ENCODE data around the gene C1S.
A peak's percentile ranks its signal among the peaks of the same experiment; 100 is the strongest.
"Not testable (repeated sequence)": the region's sequence is repeated elsewhere in the genome, so short reads cannot be mapped to it uniquely, and the experiment has no call there.

Gene C1S

GRCh38 chr12:7031306-7031705 is 29.2 kb upstream of the C1S start:
- no peaks in the 10 kb centered on the region for H3K4me1 ChIP-seq (ENCODE audit: control extremely low read depth in 1 of 4, control insufficient read depth in 4 of 4, insufficient read depth in 4 of 4, low read length in 3 of 4)
- H3K36me3 ChIP-seq (ENCODE audit: control insufficient read depth in 4 of 4, insufficient read depth in 4 of 4, low read length in 3 of 4), result no peaks in the 10 kb centered on the region
- no peaks in the 10 kb centered on the region for H3K27me3 ChIP-seq (replicated peaks in 2 of 5; ENCODE audit: control insufficient read depth in 4 of 5, insufficient read depth in 5 of 5, low read length in 4 of 5)
- ChIA-PET CTCF (interaction anchor here (0.6 to 1.4 kb wide), 4 partner anchors 9 to 100 kb away, joined by 3 to 6 read pairs (median 3); no protein-coding TSS in a partner anchor), POLR2A (interaction anchor here (0.6 kb wide), 1 partner anchor 46 kb away, joined by 6 read pairs; no protein-coding TSS in a partner anchor)
- no peak for DNase-seq
- WGBS (ENCODE audit: insufficient coverage), result 94% methylated on average over 6 of the region's 6 CpGs
- H3K27ac ChIP-seq (ENCODE audit: insufficient read depth in 1 of 2, low read depth in 1 of 2, low read length in 2 of 2, poor library complexity in 1 of 2, severe bottlenecking in 2 of 2), result no peak overlapping the region
- no peak overlapping the region for H3K4me3 ChIP-seq (ENCODE audit: control insufficient read depth in 1 of 7, extremely low read depth in 1 of 7, insufficient read depth in 4 of 7, low read depth in 2 of 7, low read length in 6 of 7)
- H3K9me3 ChIP-seq (ENCODE audit: control extremely low read depth in 1 of 5, control insufficient read depth in 4 of 5, insufficient read depth in 2 of 5, low read depth in 1 of 5, low read length in 4 of 5), result no peaks in the 10 kb centered on the region

GRCh38 chr12:7032990-7033389 is 27.5 kb upstream of the C1S start:
- Histone ChIP-seq H3K36me3 (ENCODE audit: control insufficient read depth in 4 of 4, insufficient read depth in 4 of 4, low read length in 3 of 4) (no peaks in the 10 kb centered on the region), H3K4me1 (ENCODE audit: control extremely low read depth in 1 of 4, control insufficient read depth in 4 of 4, insufficient read depth in 4 of 4, low read length in 3 of 4) (peaks cover 0 to 6% (median 3%) of the 10 kb centered on the region in 4 experiments), H3K27me3 (replicated peaks in 2 of 5; ENCODE audit: control insufficient read depth in 4 of 5, insufficient read depth in 5 of 5, low read length in 4 of 5) (no peaks in the 10 kb centered on the region), H3K4me3 (ENCODE audit: control insufficient read depth in 1 of 7, extremely low read depth in 1 of 7, insufficient read depth in 4 of 7, low read depth in 2 of 7, low read length in 6 of 7) (no peak overlapping the region), H3K9me3 (ENCODE audit: control extremely low read depth in 1 of 5, control insufficient read depth in 4 of 5, insufficient read depth in 2 of 5, low read depth in 1 of 5, low read length in 4 of 5) (no peaks in the 10 kb centered on the region), H3K27ac (ENCODE audit: insufficient read depth in 1 of 2, low read depth in 1 of 2, low read length in 2 of 2, poor library complexity in 1 of 2, severe bottlenecking in 2 of 2) (no peak overlapping the region)
- CTCF ChIA-PET, result interaction anchor here (0.9 to 1.5 kb wide), 11 partner anchors 8 to 78 kb away, joined by 3 to 6 read pairs (median 3); partner anchors contain the start of gene C1RL
- no peak for DNase-seq
- WGBS (ENCODE audit: insufficient coverage), result 86% methylated on average over 1 of the region's 2 CpGs
- POLR2A ChIA-PET, result no interaction called here

- no peak overlapping the region for H3K27ac ChIP-seq (ENCODE audit: insufficient read depth in 1 of 2, low read depth in 1 of 2, low read length in 2 of 2, poor library complexity in 1 of 2, severe bottlenecking in 2 of 2)
- no peaks in the 10 kb centered on the region for H3K9me3 ChIP-seq (ENCODE audit: control extremely low read depth in 1 of 5, control insufficient read depth in 4 of 5, insufficient read depth in 2 of 5, low read depth in 1 of 5, low read length in 4 of 5)
- no peak overlapping the region for H3K4me3 ChIP-seq (ENCODE audit: control insufficient read depth in 1 of 7, extremely low read depth in 1 of 7, insufficient read depth in 4 of 7, low read depth in 2 of 7, low read length in 6 of 7)
- no peaks in the 10 kb centered on the region for H3K27me3 ChIP-seq (replicated peaks in 2 of 5; ENCODE audit: control insufficient read depth in 4 of 5, insufficient read depth in 5 of 5, low read length in 4 of 5)
- H3K36me3 ChIP-seq (ENCODE audit: control insufficient read depth in 4 of 4, insufficient read depth in 4 of 4, low read length in 3 of 4), result no peaks in the 10 kb centered on the region
- ChIA-PET CTCF (interaction anchor here (0.9 to 1.4 kb wide), 3 partner anchors 12 to 26 kb away, joined by 3 read pairs; partner anchors contain the start of genes C1S and LPCAT3), POLR2A (no interaction called here)
- no CpG with 5 or more reads among the region's 1 CpG for WGBS (ENCODE audit: insufficient coverage)
- H3K4me1 ChIP-seq (ENCODE audit: control extremely low read depth in 1 of 4, control insufficient read depth in 4 of 4, insufficient read depth in 4 of 4, low read length in 3 of 4), result peaks cover 0 to 6% (median 3%) of the 10 kb centered on the region in 4 experiments
- DNase-seq, result no peak
These were observed 26.1 kb upstream of the C1S start for GRCh38 chr12:7034464-7034863.

GRCh38 chr12:7035463-7035862 is 25.1 kb upstream of the C1S start:
- POLR2A ChIA-PET, result interaction anchor here (0.6 kb wide), 1 partner anchor 124 kb away, joined by 3 read pairs; no protein-coding TSS in a partner anchor

GRCh38 chr12:7037411-7037810 is 23.1 kb upstream of the C1S start:
- DNase-seq; POLR2A ChIA-PET; H3K4me1 ChIP-seq (ENCODE audit: control extremely low read depth in 1 of 4, control insufficient read depth in 4 of 4, insufficient read depth in 4 of 4, low read length in 3 of 4); H3K27me3 ChIP-seq (replicated peaks in 2 of 5; ENCODE audit: control insufficient read depth in 4 of 5, insufficient read depth in 5 of 5, low read length in 4 of 5); H3K36me3 ChIP-seq (ENCODE audit: control insufficient read depth in 4 of 4, insufficient read depth in 4 of 4, low read length in 3 of 4); H3K4me3 ChIP-seq (ENCODE audit: control insufficient read depth in 1 of 7, extremely low read depth in 1 of 7, insufficient read depth in 4 of 7, low read depth in 2 of 7, low read length in 6 of 7); H3K27ac ChIP-seq (ENCODE audit: insufficient read depth in 1 of 2, low read depth in 1 of 2, low read length in 2 of 2, poor library complexity in 1 of 2, severe bottlenecking in 2 of 2); H3K9me3 ChIP-seq (ENCODE audit: control extremely low read depth in 1 of 5, control insufficient read depth in 4 of 5, insufficient read depth in 2 of 5, low read depth in 1 of 5, low read length in 4 of 5): not testable (repeated sequence)
- CTCF ChIA-PET, result interaction anchor here (1.1 to 1.8 kb wide), 3 partner anchors 10 to 31 kb away, joined by 4 to 8 read pairs (median 6); partner anchors contain the start of gene LPCAT3
- WGBS (ENCODE audit: insufficient coverage), result 97% methylated on average over 14 of the region's 32 CpGs

More at GRCh38 chr12:7035463-7035862, 25.1 kb upstream of the C1S start:
- WGBS (ENCODE audit: insufficient coverage), result no CpG with 5 or more reads among the region's 2 CpGs
- no peaks in the 10 kb centered on the region for H3K36me3 ChIP-seq (ENCODE audit: control insufficient read depth in 4 of 4, insufficient read depth in 4 of 4, low read length in 3 of 4)
- no peak overlapping the region for H3K4me3 ChIP-seq (ENCODE audit: control insufficient read depth in 1 of 7, extremely low read depth in 1 of 7, insufficient read depth in 4 of 7, low read depth in 2 of 7, low read length in 6 of 7)
- no peaks in the 10 kb centered on the region for H3K9me3 ChIP-seq (ENCODE audit: control extremely low read depth in 1 of 5, control insufficient read depth in 4 of 5, insufficient read depth in 2 of 5, low read depth in 1 of 5, low read length in 4 of 5)
- peak in 1 of 3 donors; percentile 27 for DNase-seq
- CTCF ChIA-PET, result interaction anchor here (1.6 kb wide), 1 partner anchor 73 kb away, joined by 5 read pairs; no protein-coding TSS in a partner anchor
- H3K27ac ChIP-seq (ENCODE audit: insufficient read depth in 1 of 2, low read depth in 1 of 2, low read length in 2 of 2, poor library complexity in 1 of 2, severe bottlenecking in 2 of 2), result no peak overlapping the region
- H3K27me3 ChIP-seq (replicated peaks in 2 of 5; ENCODE audit: control insufficient read depth in 4 of 5, insufficient read depth in 5 of 5, low read length in 4 of 5), result no peaks in the 10 kb centered on the region
- peaks cover 0 to 6% (median 3%) of the 10 kb centered on the region in 4 experiments for H3K4me1 ChIP-seq (ENCODE audit: control extremely low read depth in 1 of 4, control insufficient read depth in 4 of 4, insufficient read depth in 4 of 4, low read length in 3 of 4)

GRCh38 chr12:7038591-7038990 is 21.9 kb upstream of the C1S start:
- no peaks in the 10 kb centered on the region for H3K27me3 ChIP-seq (replicated peaks in 2 of 5; ENCODE audit: control insufficient read depth in 4 of 5, insufficient read depth in 5 of 5, low read length in 4 of 5)
- peaks cover 0 to 6% (median 3%) of the 10 kb centered on the region in 4 experiments for H3K4me1 ChIP-seq (ENCODE audit: control extremely low read depth in 1 of 4, control insufficient read depth in 4 of 4, insufficient read depth in 4 of 4, low read length in 3 of 4)
- no peak overlapping the region for H3K4me3 ChIP-seq (ENCODE audit: control insufficient read depth in 1 of 7, extremely low read depth in 1 of 7, insufficient read depth in 4 of 7, low read depth in 2 of 7, low read length in 6 of 7)
- CTCF ChIA-PET, result interaction anchor here (0.7 to 1.8 kb wide), 4 partner anchors 9 to 66 kb away, joined by 3 to 8 read pairs (median 4); partner anchors contain the start of gene LPCAT3
- no peaks in the 10 kb centered on the region for H3K9me3 ChIP-seq (ENCODE audit: control extremely low read depth in 1 of 5, control insufficient read depth in 4 of 5, insufficient read depth in 2 of 5, low read depth in 1 of 5, low read length in 4 of 5)
- no peak for DNase-seq
- WGBS (ENCODE audit: insufficient coverage), result 97% methylated on average over 21 of the region's 22 CpGs
- H3K36me3 ChIP-seq (ENCODE audit: control insufficient read depth in 4 of 4, insufficient read depth in 4 of 4, low read length in 3 of 4), result no peaks in the 10 kb centered on the region
- H3K27ac ChIP-seq (ENCODE audit: insufficient read depth in 1 of 2, low read depth in 1 of 2, low read length in 2 of 2, poor library complexity in 1 of 2, severe bottlenecking in 2 of 2), result no peak overlapping the region
- POLR2A ChIA-PET, result no interaction called here

- WGBS (ENCODE audit: insufficient coverage), result 93% methylated on average over 7 of the region's 10 CpGs
- Histone ChIP-seq H3K9me3 (ENCODE audit: control extremely low read depth in 1 of 5, control insufficient read depth in 4 of 5, insufficient read depth in 2 of 5, low read depth in 1 of 5, low read length in 4 of 5) (no peaks in the 10 kb centered on the region), H3K4me3 (ENCODE audit: control insufficient read depth in 1 of 7, extremely low read depth in 1 of 7, insufficient read depth in 4 of 7, low read depth in 2 of 7, low read length in 6 of 7) (no peak overlapping the region), H3K4me1 (ENCODE audit: control extremely low read depth in 1 of 4, control insufficient read depth in 4 of 4, insufficient read depth in 4 of 4, low read length in 3 of 4) (peaks cover 0 to 6% (median 3%) of the 10 kb centered on the region in 4 experiments), H3K27me3 (replicated peaks in 2 of 5; ENCODE audit: control insufficient read depth in 4 of 5, insufficient read depth in 5 of 5, low read length in 4 of 5) (no peaks in the 10 kb centered on the region), H3K27ac (ENCODE audit: insufficient read depth in 1 of 2, low read depth in 1 of 2, low read length in 2 of 2, poor library complexity in 1 of 2, severe bottlenecking in 2 of 2) (no peak overlapping the region), H3K36me3 (ENCODE audit: control insufficient read depth in 4 of 4, insufficient read depth in 4 of 4, low read length in 3 of 4) (no peaks in the 10 kb centered on the region)
- CTCF ChIA-PET, result interaction anchor here (0.5 to 1.7 kb wide), 2 partner anchors 21 to 307 kb away, joined by 3 to 8 read pairs; partner anchors contain the start of gene LPCAT3
- no peak for DNase-seq
- POLR2A ChIA-PET, result no interaction called here
These were observed 21.1 kb upstream of the C1S start for GRCh38 chr12:7039403-7039802.

All from common myeloid progenitor, CD34-positive (primary cell).